Large intestine (tissue), 3 donors: ENCODE data around the gene COQ8B. TPM values are rescaled to one million over a fixed set of nuclear protein-coding genes. Genes with fewer than 3 reads are reported as not detected.

Source experiments
- DNase-seq, 2 donors: peaks; one replicate each; pipeline versions ENCODE4 v3.0.0 to v3.0.0-alpha.2; 2013
- H3K27ac ChIP-seq: one replicate; pipeline ENCODE4 v1.5.1; 2013; ENCODE audit warnings: low read length
- H3K27me3 ChIP-seq: 2 replicates; pipeline ENCODE4 v1.6.1; 2013; ENCODE audit warnings: low read length; ENCODE audit not compliant: control insufficient read depth, insufficient read depth
- H3K36me3 ChIP-seq: 2 replicates; pipeline ENCODE4 v1.6.1; 2013; ENCODE audit warnings: low read length; ENCODE audit not compliant: control insufficient read depth, insufficient read depth
- H3K4me1 ChIP-seq: one replicate; pipeline ENCODE4 v1.6.1; 2013; ENCODE audit warnings: low read length; ENCODE audit not compliant: control insufficient read depth, insufficient read depth
- H3K4me3 ChIP-seq: one replicate; pipeline ENCODE4 v1.5.1; 2013; ENCODE audit warnings: low read length
- H3K9me3 ChIP-seq: one replicate; pipeline ENCODE4 v1.6.1; 2013; ENCODE audit warnings: mild to moderate bottlenecking, low read depth, low read length, moderate library complexity; ENCODE audit not compliant: control insufficient read depth
- WGBS: methylation state at CpG from one replicate; pipeline ENCODE4 v1.1.5; 2013; ENCODE audit warnings: low lambda C conversion rate; ENCODE audit not compliant: insufficient coverage; 5-methylcytosine and 5-hydroxymethylcytosine counted together
- polyA plus RNA-seq: library from polyadenylated mRNA; unstranded; fragments of 120-200 nt; gene quantifications from one replicate; pipeline ENCODE4 v1.2.1, GENCODE V29; 2013

COQ8B gene
- polyA plus RNA-seq, 1 donor: 35.7 TPM

DNA sequence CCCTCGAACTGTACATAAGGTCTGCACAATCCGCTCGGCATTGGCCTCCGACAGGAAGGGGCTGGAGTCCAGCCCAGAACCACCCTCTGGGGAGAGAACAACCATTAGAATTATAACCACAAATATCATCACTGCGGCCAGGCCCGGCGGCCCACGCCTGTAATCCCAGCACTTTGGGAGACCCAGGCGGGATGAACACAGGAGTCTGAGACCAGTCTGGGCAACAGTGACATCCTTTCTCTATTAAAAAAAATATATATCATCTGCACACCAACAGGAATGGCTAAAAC lies 11.4 kb downstream of the COQ8B start:
- peaks cover 81% of the 10 kb centered on the region for H3K36me3 ChIP-seq
- H3K27me3 ChIP-seq: no peaks in the 10 kb centered on the region
- DNase-seq: no peak
- WGBS: 90% methylated on average over 4 of the region's 9 CpGs
- H3K4me3 ChIP-seq: no peak overlapping the region
- no peak overlapping the region for H3K27ac ChIP-seq
- H3K9me3 ChIP-seq: no peaks in the 10 kb centered on the region
- H3K4me1 ChIP-seq: peaks cover 2% of the 10 kb centered on the region

DNA sequence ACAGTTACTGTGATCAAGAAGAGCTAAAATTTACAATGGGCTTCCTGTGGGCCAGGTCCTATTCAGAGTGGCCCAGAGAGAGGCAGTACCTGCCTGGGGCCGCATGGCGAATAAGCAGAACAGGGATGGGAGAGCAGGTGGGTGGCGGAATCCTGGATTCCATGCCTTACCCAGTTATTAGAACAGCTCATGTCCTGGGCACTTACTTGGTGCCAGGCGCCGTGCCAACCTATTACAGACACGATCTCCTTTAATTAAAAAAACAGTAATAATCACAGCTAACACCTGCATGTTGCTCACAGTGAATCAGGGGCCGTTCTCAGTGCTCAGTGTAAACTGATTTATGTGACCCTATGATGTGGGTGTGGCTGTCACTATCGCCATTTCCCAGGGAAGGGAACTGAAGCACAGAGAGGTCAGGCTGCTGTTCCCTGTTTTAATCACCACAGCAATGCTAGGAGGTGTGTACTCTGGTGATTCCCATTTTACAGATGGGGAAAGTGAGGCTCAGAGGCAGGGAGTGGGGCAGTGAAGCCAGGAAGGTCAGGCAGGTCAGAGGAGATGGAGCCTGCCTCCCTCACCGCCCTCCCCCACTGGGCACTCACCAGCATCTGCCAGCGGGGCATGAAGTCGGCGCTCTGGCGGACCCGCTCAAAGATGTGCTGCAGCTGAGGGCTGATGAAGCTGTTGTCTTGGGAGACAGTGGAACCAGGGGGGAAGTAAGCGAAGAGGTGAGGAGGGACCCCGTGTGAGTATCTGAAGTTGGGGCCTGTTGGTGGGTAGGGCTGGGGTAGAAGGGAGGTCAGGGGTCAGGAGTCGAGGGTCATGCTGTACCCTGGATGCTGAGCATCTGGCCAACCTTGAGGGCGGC lies 12.0 kb downstream of the COQ8B start:
- DNase-seq: no peak
- 100% methylated on average over 3 of the region's 18 CpGs for WGBS
- Histone ChIP-seq H3K27ac (no peak overlapping the region), H3K4me1 (peaks cover 2% of the 10 kb centered on the region), H3K4me3 (no peak overlapping the region), H3K27me3 (no peaks in the 10 kb centered on the region), H3K9me3 (no peaks in the 10 kb centered on the region), H3K36me3 (peaks cover 84% of the 10 kb centered on the region)

DNA sequence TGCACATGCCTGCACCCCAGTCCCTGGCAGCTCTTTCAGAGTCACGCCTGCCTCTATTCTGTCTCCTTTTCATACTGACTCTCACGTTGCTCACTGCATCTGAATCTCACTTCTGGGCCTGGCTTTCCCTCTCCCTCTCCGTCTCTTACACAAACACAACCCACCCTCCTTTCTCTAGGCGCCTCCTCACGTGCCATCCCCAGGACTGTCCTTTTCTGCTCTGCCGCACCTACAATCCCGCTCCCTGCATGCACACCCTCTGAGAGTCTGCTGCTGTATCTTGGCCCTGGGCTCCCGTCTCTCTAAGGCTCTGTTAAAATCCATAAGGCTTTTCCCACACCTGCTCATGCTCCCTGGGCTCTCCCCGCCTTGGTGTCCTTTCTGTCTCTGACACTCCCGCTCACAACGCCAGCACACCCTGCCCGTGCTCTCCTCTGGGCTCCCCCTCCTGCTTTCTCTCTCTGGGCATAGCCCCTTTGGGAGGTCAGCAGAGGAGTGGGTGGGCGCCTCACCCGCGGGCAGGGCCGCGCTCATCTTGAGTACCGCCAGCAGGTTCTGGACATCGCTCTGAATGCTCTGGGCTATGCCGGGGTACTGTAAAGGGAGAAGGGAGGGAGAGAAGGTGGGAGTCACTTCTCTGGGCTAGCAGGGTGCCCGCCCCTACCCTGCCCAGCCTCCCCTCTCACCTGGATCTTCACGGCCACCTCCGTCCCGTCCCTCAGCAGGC lies 13.5 kb downstream of the COQ8B start:
- Histone ChIP-seq H3K4me3 (no peak overlapping the region), H3K9me3 (no peaks in the 10 kb centered on the region), H3K36me3 (peaks cover 81% of the 10 kb centered on the region), H3K27me3 (no peaks in the 10 kb centered on the region), H3K27ac (no peak overlapping the region), H3K4me1 (peaks cover 2% of the 10 kb centered on the region)
- no peak for DNase-seq
- 100% methylated on average over 5 of the region's 24 CpGs for WGBS

DNA sequence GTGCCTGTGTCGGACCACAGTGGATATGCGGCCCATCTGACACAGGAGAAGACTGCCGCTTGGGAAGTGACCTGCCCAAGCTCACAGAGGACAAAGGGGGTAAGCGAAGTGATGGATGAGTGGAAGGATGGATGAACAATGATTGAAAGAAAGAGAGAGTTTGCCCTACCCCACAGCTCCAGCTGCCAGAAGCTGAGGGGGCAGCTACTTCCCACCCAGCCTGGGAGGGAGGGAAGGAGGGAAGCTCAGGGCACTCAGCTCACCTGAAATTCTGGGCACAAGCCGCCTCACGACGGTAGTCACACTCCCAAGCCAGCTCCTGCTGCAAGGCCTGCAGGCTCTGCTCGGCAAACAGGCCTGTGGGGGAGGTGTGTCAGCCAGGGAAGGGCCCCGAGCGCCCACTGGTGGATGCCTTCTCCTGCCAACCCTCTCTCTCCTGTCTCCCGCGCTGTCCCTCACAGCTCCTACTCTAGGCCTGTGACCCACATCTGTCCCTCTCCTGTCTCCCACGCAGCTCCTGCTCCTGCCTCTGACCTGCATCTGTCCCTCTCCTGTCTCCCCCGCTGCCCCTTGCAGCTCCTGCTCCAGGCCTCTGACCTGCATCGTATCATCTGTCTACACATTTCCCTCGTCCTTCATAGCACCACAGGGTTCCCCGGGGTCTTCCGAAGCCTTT lies 14.2 kb downstream of the COQ8B start:
- DNase-seq: peak in 1 of 2 donors; percentile 40
- no peaks in the 10 kb centered on the region for H3K9me3 ChIP-seq
- no peak overlapping the region for H3K4me3 ChIP-seq
- 68% methylated on average over 5 of the region's 18 CpGs for whole genome bisulfite sequencing
- H3K27me3 ChIP-seq: no peaks in the 10 kb centered on the region
- H3K4me1 ChIP-seq: peaks cover 2% of the 10 kb centered on the region
- peaks cover 76% of the 10 kb centered on the region for H3K36me3 ChIP-seq
- H3K27ac ChIP-seq: no peak overlapping the region

DNA sequence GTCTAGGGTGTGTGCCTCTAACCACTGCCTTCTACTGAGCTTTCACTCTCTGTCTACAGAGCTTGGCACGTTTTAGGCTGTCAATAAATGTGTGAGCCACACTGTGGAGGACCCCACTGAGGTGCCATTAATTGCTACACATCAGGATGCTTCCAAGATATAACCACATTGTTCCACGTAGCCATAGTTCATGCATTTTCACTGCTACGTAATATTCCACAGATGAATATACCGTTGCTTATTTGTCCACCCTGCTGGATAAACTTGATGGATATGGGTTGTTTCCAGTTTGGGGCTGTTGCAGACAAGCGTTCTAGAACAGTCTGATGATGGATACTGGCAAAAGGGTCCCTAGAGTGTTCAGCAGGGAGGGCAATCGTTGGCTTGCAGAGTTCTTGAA lies 14.9 kb downstream of the COQ8B start:
- no peak for DNase-seq
- WGBS: no CpG with 5 or more reads among the region's 6 CpGs
- peaks cover 2% of the 10 kb centered on the region for H3K4me1 ChIP-seq
- no peak overlapping the region for H3K27ac ChIP-seq
- H3K4me3 ChIP-seq: no peak overlapping the region
- peaks cover 78% of the 10 kb centered on the region for H3K36me3 ChIP-seq
- H3K27me3 ChIP-seq: no peaks in the 10 kb centered on the region
- H3K9me3 ChIP-seq: no peaks in the 10 kb centered on the region

DNA sequence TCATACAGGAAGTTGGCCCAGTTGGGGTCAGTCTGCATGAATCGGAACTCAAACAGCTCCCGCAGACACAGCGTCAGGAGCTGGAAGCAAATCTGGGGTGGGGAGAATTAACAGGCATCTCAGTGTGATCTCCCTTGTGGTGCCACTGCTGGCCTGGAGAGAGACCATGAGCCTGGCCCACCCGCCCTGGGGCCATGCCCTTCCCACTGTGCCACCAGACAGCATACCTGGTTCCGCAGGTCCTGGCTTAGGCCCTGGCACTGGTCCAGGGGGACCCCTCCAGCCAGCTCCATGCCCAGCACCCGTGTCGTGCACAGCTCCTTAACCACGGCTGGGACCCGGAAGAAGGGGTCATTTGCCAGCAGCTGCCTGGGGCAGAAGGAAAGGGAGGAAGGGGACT lies 16.6 kb downstream of the COQ8B start:
- Histone ChIP-seq H3K4me3 (no peak overlapping the region), H3K27me3 (no peaks in the 10 kb centered on the region), H3K27ac (no peak overlapping the region), H3K4me1 (peaks cover 2% of the 10 kb centered on the region), H3K9me3 (no peaks in the 10 kb centered on the region), H3K36me3 (peaks cover 74% of the 10 kb centered on the region)
- DNase-seq: no peak
- WGBS: no CpG with 5 or more reads among the region's 9 CpGs

DNA sequence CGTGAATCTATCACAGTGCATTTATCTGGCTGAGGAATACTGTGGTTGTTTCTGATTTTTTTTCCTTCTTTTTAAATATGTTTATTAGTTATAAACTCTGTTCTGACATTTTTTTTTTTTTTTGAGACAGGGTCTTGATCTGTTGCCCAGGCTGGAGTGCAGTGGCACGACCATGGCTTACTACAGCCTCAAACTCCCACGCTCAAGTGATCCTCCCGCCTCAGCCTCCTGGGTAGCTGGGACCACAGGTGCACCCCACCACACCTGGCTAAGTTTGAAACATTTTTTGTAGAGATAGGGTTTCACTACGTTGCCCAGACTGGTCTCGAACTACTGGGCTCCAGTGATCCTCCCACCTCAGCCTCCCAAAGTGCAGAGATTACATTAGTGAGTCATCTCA lies 19.7 kb downstream of the COQ8B start:
- no peak for DNase-seq
- 100% methylated on average over 3 of the region's 6 CpGs for WGBS
- Histone ChIP-seq H3K4me3 (no peak overlapping the region), H3K9me3 (no peaks in the 10 kb centered on the region), H3K4me1 (no peaks in the 10 kb centered on the region), H3K36me3 (peaks cover 71% of the 10 kb centered on the region), H3K27me3 (no peaks in the 10 kb centered on the region), H3K27ac (no peak overlapping the region)

DNA sequence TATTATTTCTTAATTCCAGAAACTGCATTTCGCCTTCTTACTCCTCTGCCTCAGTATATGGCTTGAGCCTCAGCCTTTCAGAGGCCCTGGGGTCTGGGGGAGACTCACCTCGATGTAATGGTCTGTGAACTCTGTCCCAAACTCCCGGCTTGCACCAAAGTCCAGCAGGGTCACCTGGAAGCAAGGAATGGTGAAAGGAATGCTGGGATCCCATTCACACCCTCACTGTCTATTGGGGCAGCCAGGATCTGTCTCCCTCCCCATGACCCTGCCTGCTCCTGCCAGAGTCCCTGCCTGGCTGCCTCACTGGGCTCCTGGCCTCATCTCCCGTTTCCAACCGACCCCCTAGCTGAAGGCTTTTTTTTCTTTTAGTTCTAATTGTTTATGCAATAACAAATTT lies 20.8 kb downstream of the COQ8B start:
- H3K4me1 ChIP-seq: peaks cover 3% of the 10 kb centered on the region
- H3K9me3 ChIP-seq: no peaks in the 10 kb centered on the region
- no peaks in the 10 kb centered on the region for H3K27me3 ChIP-seq

DNA sequence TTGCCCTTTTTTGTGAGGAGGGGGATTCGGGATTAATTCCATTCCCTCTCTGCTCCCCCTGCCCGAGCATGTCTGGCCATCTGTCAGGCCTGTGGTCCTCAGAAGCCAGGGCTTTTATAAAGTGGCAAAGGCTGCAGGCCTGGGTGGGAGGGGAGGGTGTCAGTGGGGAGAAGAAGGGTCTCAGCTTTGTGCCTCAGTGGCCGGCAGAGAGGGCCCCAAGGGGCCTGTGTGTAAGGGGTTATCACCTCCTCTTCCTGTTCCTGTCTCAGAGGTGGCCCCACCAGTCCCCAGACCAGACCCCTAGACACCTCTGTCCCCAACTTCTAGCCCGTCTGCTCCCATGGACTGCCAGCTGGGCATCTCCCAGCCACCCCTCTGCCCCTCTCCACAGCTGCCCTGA lies 22.8 kb downstream of the COQ8B start:
- H3K9me3 ChIP-seq: no peaks in the 10 kb centered on the region
- no peak overlapping the region for H3K27ac ChIP-seq
- no CpG with 5 or more reads among the region's 4 CpGs for WGBS
- no peaks in the 10 kb centered on the region for H3K27me3 ChIP-seq
- no peak overlapping the region for H3K4me3 ChIP-seq
- H3K4me1 ChIP-seq: peaks cover 10% of the 10 kb centered on the region
- no peak for DNase-seq
- H3K36me3 ChIP-seq: peaks cover 50% of the 10 kb centered on the region

More for the DNA sequence above, 20.8 kb downstream of the COQ8B start:
- Histone ChIP-seq H3K4me3 (no peak overlapping the region), H3K27ac (no peak overlapping the region), H3K36me3 (peaks cover 66% of the 10 kb centered on the region)
- WGBS: no CpG with 5 or more reads among the region's 5 CpGs
- no peak for DNase-seq

DNA sequence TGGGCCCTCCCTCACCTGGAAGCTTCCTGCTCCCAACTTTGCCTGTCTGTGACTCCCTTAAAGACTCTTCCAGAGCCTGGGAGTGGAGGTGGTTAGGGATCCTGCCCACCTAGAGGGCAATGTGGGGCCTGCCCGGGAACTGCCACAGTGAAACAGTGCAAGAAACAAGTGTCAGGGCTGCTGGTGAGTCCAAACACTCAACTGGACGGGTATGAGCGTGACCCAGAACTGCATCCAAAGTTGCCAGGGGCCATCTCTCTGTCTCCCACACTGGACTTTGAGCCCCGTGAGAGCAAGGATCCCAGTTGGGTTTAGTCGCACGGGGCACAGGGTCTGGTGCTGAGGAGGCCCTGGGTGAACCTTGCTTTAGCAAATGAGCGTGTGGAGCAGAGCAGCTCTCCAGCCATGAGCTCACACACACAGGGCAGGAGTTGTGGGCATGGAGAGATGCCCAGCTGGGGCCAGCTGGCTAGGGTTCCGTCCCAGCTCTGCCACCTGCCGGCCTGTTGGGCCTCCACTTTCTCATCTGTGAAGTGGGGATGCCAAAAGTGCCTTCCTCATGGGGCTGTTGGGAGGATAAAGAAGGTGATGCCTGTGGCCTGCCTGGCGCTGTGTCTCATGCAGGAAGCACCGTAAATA lies 23.4 kb downstream of the COQ8B start:
- no peak for DNase-seq
- Histone ChIP-seq H3K4me1 (peaks cover 10% of the 10 kb centered on the region), H3K9me3 (no peaks in the 10 kb centered on the region), H3K36me3 (peaks cover 47% of the 10 kb centered on the region), H3K27ac (no peak overlapping the region), H3K4me3 (no peak overlapping the region), H3K27me3 (no peaks in the 10 kb centered on the region)
- WGBS: no CpG with 5 or more reads among the region's 11 CpGs
